Ascending aorta (tissue), 2 donors: ENCODE results near the gene PRKRIP1. TPM values are rescaled to one million over a fixed set of nuclear protein-coding genes. Genes with fewer than 3 reads are reported as not detected.

Experiments used
- DNase-seq, 2 donors: peaks; one replicate each; pipeline ENCODE4 v3.0.0-alpha.2; 2019; ENCODE audit warnings: low spot score in 2 of 2
- H3K27ac ChIP-seq, 2 donors: fragments of 200-600 bp; sonication (generic); one replicate each; pipeline ENCODE4 v1.5.1; 2016 to 2017; ENCODE audit warnings: mild to moderate bottlenecking in 1 of 2
- H3K27me3 ChIP-seq: fragments of 200-600 bp; sonication (generic); one replicate; pipeline ENCODE4 v1.5.1; 2017
- H3K36me3 ChIP-seq, 2 donors: fragments of 200-600 bp; sonication (generic); one replicate each; pipeline ENCODE4 v1.5.1; 2016
- H3K4me1 ChIP-seq, 2 donors: fragments of 200-600 bp; sonication (generic); one replicate each; pipeline ENCODE4 v1.5.1; 2016 to 2017; ENCODE audit warnings: mild to moderate bottlenecking in 1 of 2
- H3K4me3 ChIP-seq, 2 donors: fragments of 200-600 bp; sonication (generic); one replicate each; pipeline ENCODE4 v1.5.1; 2016 to 2017; ENCODE audit warnings: mild to moderate bottlenecking in 1 of 2
- H3K9me3 ChIP-seq, 2 donors: fragments of 200-600 bp; sonication (generic); one replicate each; pipeline ENCODE4 v1.5.1; 2016
- CTCF ChIP-seq, 3 experiments: fragments of 200-600 bp in 2 of 3; fragments of 450-650 bp in 1 of 3; sonication (generic) in 2 of 3; IDR thresholded peaks; one replicate each; pipeline ENCODE4 v1.5.1; 2016 to 2019; ENCODE audit warnings: antibody characterized with exemption in 3 of 3, mild to moderate bottlenecking in 1 of 3, moderate library complexity in 1 of 3
- intact Hi-C: fragments of 100-400 bp; cut with DNase I; formaldehyde crosslinking; loops from one replicate; pipeline ENCODE4 v1.15.1; 2023
- total RNA-seq: library from RNA; depleted of rRNA; stranded (reverse); fragments of >200 nt; gene quantifications from one replicate; pipeline ENCODE4 v1.1.0, GENCODE V29; 2016

PRKRIP1 gene
- total RNA-seq, 1 donor from 2014 or later = 23.6 TPM

GRCh38 chr7:102416406-102416805, 20.2 kb downstream of the PRKRIP1 start:
- no peak for TF ChIP-seq CTCF (IDR thresholded peaks at IDR 0.05)

GRCh38 chr7:102417105-102417504, 20.9 kb downstream of the PRKRIP1 start:
- H3K27ac ChIP-seq = no peak overlapping the region
- peaks cover 35 to 61% of the 10 kb centered on the region in 2 donors for H3K36me3 ChIP-seq
- H3K4me1 ChIP-seq = no peaks in the 10 kb centered on the region
- intact Hi-C loops = no loop called here
- no peak for DNase-seq
- no peak for TF ChIP-seq CTCF (IDR thresholded peaks at IDR 0.05)
- no peaks in the 10 kb centered on the region for H3K27me3 ChIP-seq
- H3K4me3 ChIP-seq = no peak overlapping the region
- no peaks in the 10 kb centered on the region for H3K9me3 ChIP-seq

More at GRCh38 chr7:102416406-102416805, 20.2 kb downstream of the PRKRIP1 start:
- Histone ChIP-seq H3K9me3 (no peaks in the 10 kb centered on the region), H3K27me3 (no peaks in the 10 kb centered on the region), H3K27ac (no peak overlapping the region), H3K4me3 (no peak overlapping the region), H3K36me3 (peaks cover 33 to 57% of the 10 kb centered on the region in 2 donors), H3K4me1 (no peaks in the 10 kb centered on the region)
- DNase-seq = no peak
- intact Hi-C loops = no loop called here

GRCh38 chr7:102418592-102418991, 22.4 kb downstream of the PRKRIP1 start:
- no peak for TF ChIP-seq CTCF (IDR thresholded peaks at IDR 0.05)
- Histone ChIP-seq H3K9me3 (no peaks in the 10 kb centered on the region), H3K4me3 (no peak overlapping the region), H3K4me1 (no peaks in the 10 kb centered on the region), H3K27ac (no peak overlapping the region), H3K36me3 (peaks cover 35 to 56% of the 10 kb centered on the region in 2 donors), H3K27me3 (no peaks in the 10 kb centered on the region)
- intact Hi-C loops = no loop called here
- DNase-seq = no peak

- TF ChIP-seq CTCF (IDR thresholded peaks at IDR 0.05) = no peak
- no peaks in the 10 kb centered on the region for H3K27me3 ChIP-seq
- H3K27ac ChIP-seq = no peak overlapping the region
- no peak overlapping the region for H3K4me3 ChIP-seq
- intact Hi-C loops = no loop called here
- peaks cover 33 to 65% of the 10 kb centered on the region in 2 donors for H3K36me3 ChIP-seq
- no peaks in the 10 kb centered on the region for H3K9me3 ChIP-seq
- no peak for DNase-seq
- H3K4me1 ChIP-seq = no peaks in the 10 kb centered on the region
Measured at GRCh38 chr7:102421706-102422240, 25.6 kb downstream of the PRKRIP1 start.

GRCh38 chr7:102424129-102424551, 28.0 kb downstream of the PRKRIP1 start:
- no peaks in the 10 kb centered on the region for H3K9me3 ChIP-seq
- no peaks in the 10 kb centered on the region for H3K27me3 ChIP-seq
- intact Hi-C loops = no loop called here
- no peak for DNase-seq
- H3K36me3 ChIP-seq = peaks cover 26 to 58% of the 10 kb centered on the region in 2 donors
- H3K4me1 ChIP-seq = no peaks in the 10 kb centered on the region
- H3K27ac ChIP-seq = no peak overlapping the region
- TF ChIP-seq CTCF (IDR thresholded peaks at IDR 0.05) = no peak
- H3K4me3 ChIP-seq = no peak overlapping the region

- Histone ChIP-seq H3K36me3 (peaks cover 26 to 58% of the 10 kb centered on the region in 2 donors), H3K27ac (no peak overlapping the region), H3K27me3 (no peaks in the 10 kb centered on the region), H3K4me1 (no peaks in the 10 kb centered on the region), H3K9me3 (no peaks in the 10 kb centered on the region), H3K4me3 (no peak overlapping the region)
- no peak for TF ChIP-seq CTCF (IDR thresholded peaks at IDR 0.05)
- DNase-seq = no peak
- intact Hi-C loops = no loop called here
Measured at GRCh38 chr7:102424787-102425218, 28.6 kb downstream of the PRKRIP1 start.
